Hepatocyte (in vitro differentiated cells): Measurements from ENCODE around the gene PSG5. TPM values are rescaled to one million over a fixed set of nuclear protein-coding genes. Genes with fewer than 3 reads are reported as not detected.
"Not testable (repeated sequence)": the region's sequence is repeated elsewhere in the genome, so short reads cannot be mapped to it uniquely, and the experiment has no call there.

ENCODE experiments used
- DNase-seq: peaks from one replicate; pipeline ENCODE4 v3.0.0-alpha.2; 2016; ENCODE audit warnings: low spot score
- H2AFZ ChIP-seq: fragments of 200-600 bp; sonication (generic); 2 replicates; pipeline ENCODE4 v1.6.0; 2016; ENCODE audit warnings: antibody characterized with exemption, mild to moderate bottlenecking
- H3K27ac ChIP-seq: fragments of 200-600 bp; sonication (generic); 2 replicates; pipeline ENCODE4 v1.5.1; 2016; ENCODE audit warnings: mild to moderate bottlenecking
- H3K27me3 ChIP-seq: fragments of 200-600 bp; sonication (generic); 2 replicates; pipeline ENCODE4 v1.6.1; 2016
- H3K36me3 ChIP-seq: fragments of 200-600 bp; sonication (generic); replicated peaks from 2 replicates; pipeline ENCODE4 v1.5.1; 2016; ENCODE audit warnings: low read depth; ENCODE audit not compliant: insufficient read depth
- H3K4me1 ChIP-seq: fragments of 200-600 bp; sonication (generic); 2 replicates; pipeline ENCODE4 v1.5.1; 2016; ENCODE audit warnings: mild to moderate bottlenecking, moderate library complexity; ENCODE audit not compliant: insufficient read depth
- H3K4me2 ChIP-seq: fragments of 200-600 bp; sonication (generic); 2 replicates; pipeline ENCODE4 v1.6.0; 2016
- H3K4me3 ChIP-seq: fragments of 200-600 bp; sonication (generic); 2 replicates; pipeline ENCODE4 v1.5.1; 2016; ENCODE audit warnings: mild to moderate bottlenecking
- H3K79me2 ChIP-seq: fragments of 200-600 bp; sonication (generic); 2 replicates; pipeline ENCODE4 v1.6.0; 2017; ENCODE audit warnings: mild to moderate bottlenecking
- H3K9me2 ChIP-seq: fragments of 200-600 bp; sonication (generic); replicated peaks from 2 replicates; pipeline ENCODE4 v1.6.0; 2017; ENCODE audit warnings: mild to moderate bottlenecking; ENCODE audit not compliant: insufficient read depth
- H3K9me3 ChIP-seq: fragments of 200-600 bp; sonication (generic); 2 replicates; pipeline ENCODE4 v1.5.1; 2016; ENCODE audit warnings: low read depth, mild to moderate bottlenecking
- H4K20me1 ChIP-seq: fragments of 200-600 bp; sonication (generic); 2 replicates; pipeline ENCODE4 v1.6.0; 2016; ENCODE audit warnings: mild to moderate bottlenecking; ENCODE audit not compliant: insufficient read depth, poor library complexity, severe bottlenecking
- EZH2 ChIP-seq: fragments of 200-600 bp; sonication (generic); IDR thresholded peaks from 2 replicates; pipeline ENCODE4 v1.6.1; 2016; ENCODE audit warnings: antibody characterized with exemption, mild to moderate bottlenecking, borderline replicate concordance
- EZH2phosphoT487 ChIP-seq: fragments of 200-600 bp; sonication (generic); IDR thresholded peaks from one replicate; pipeline ENCODE4 v1.6.1; 2018; ENCODE audit warnings: antibody characterized with exemption, mild to moderate bottlenecking, low read depth, moderate library complexity; ENCODE audit not compliant: unreplicated experiment, severe bottlenecking
- WGBS: methylation state at CpG from one replicate; pipeline ENCODE4 v1.1.6; 2016; ENCODE audit warnings: low lambda C conversion rate; ENCODE audit errors: missing lambda C conversion rate; 5-methylcytosine and 5-hydroxymethylcytosine counted together
- polyA plus RNA-seq: library from polyadenylated mRNA; unstranded; fragments of >200 nt; fragmentation: Nextera tagmentation; extraction: Ambion mirVana; gene quantifications from 2 replicates; pipeline ENCODE4 v1.2.1, GENCODE V29; 2016
- total RNA-seq: library from RNA; depleted of rRNA; stranded (reverse); fragments of >200 nt; gene quantifications from 2 replicates; pipeline ENCODE4 v1.2.3, GENCODE V29; 2014
- TF ChIP-seq, protein P1 (sequence below): fragments of 200-600 bp; sonication (generic); IDR thresholded peaks from 2 replicates; pipeline ENCODE4 v1.5.1; 2016; ENCODE audit warnings: antibody characterized with exemption, mild to moderate bottlenecking; ENCODE audit not compliant: poor library complexity

Gene PSG5
- total and polyA plus RNA-seq, 2 experiments from 2014 or later, result 0.23 to 0.27 TPM

DNA sequence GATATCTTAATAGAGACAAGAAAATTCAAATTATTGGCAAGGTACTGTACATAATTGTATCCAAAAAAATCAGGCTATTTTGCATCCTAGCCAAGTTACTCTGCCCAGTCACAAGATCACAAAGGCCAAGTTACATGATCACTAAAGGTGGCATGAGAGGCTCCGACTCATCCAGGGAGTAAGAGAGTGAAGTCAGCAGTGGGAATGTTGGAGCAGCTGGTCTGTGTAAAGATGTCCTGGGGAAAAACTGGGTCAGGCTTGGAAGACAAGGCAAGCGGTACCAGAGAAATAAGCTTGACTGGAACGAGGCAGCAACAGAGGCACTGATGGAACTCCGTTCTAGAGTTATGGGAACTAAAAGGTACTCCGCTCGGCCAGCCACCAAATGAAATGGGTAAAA is 53.6 kb downstream of the PSG5 start:
- TF ChIP-seq, protein P1, sequence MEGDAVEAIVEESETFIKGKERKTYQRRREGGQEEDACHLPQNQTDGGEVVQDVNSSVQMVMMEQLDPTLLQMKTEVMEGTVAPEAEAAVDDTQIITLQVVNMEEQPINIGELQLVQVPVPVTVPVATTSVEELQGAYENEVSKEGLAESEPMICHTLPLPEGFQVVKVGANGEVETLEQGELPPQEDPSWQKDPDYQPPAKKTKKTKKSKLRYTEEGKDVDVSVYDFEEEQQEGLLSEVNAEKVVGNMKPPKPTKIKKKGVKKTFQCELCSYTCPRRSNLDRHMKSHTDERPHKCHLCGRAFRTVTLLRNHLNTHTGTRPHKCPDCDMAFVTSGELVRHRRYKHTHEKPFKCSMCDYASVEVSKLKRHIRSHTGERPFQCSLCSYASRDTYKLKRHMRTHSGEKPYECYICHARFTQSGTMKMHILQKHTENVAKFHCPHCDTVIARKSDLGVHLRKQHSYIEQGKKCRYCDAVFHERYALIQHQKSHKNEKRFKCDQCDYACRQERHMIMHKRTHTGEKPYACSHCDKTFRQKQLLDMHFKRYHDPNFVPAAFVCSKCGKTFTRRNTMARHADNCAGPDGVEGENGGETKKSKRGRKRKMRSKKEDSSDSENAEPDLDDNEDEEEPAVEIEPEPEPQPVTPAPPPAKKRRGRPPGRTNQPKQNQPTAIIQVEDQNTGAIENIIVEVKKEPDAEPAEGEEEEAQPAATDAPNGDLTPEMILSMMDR, result no peak
- TF ChIP-seq EZH2 (no peak), EZH2phosphoT487 (no peak)
- Histone ChIP-seq H3K9me2 (no peaks in the 10 kb centered on the region), H3K4me3 (no peak overlapping the region), H3K79me2 (no peaks in the 10 kb centered on the region), H3K36me3 (no peaks in the 10 kb centered on the region), H3K4me1 (no peaks in the 10 kb centered on the region), H3K4me2 (no peak overlapping the region), H4K20me1 (no peaks in the 10 kb centered on the region), H3K9me3 (no peaks in the 10 kb centered on the region), H3K27ac (no peak overlapping the region), H2AFZ (no peak overlapping the region), H3K27me3 (no peaks in the 10 kb centered on the region)
- whole genome bisulfite sequencing, result 80% methylated on average over 6 of the region's 6 CpGs
- DNase-seq, result no peak

DNA sequence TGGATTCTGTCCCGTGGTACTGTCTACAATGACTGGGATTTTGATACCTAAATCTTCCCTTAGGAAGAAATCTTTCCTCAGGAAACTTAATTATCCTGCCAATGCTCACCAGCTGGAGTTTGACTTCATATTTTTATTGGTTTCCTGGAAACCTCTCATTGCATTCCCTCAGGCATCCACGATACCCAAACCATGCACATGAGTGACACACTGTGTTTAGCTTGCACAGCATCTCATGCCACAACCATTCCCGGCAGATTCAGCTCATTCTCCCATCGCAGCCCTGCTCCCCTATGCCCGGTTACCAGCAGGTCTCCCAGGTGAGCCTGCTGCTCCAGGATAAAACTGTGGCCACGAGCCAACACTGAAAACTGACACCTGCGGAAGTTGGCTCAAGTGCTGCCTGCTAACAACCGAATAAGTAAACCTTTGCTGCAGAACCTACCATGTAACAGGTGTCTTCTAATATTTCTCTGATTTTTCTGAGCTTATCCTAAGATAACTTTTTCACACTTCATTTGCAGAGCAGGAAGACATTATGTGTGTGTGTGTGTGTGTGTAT is 55.0 kb downstream of the PSG5 start:
- not testable (repeated sequence) for H3K4me2 ChIP-seq, H3K27ac ChIP-seq, H3K9me3 ChIP-seq, H3K27me3 ChIP-seq, H2AFZ ChIP-seq, H3K4me3 ChIP-seq, H3K36me3 ChIP-seq, H3K4me1 ChIP-seq, H4K20me1 ChIP-seq, H3K9me2 ChIP-seq, DNase-seq, H3K79me2 ChIP-seq
- 65% methylated on average over 8 of the region's 8 CpGs for WGBS

DNA sequence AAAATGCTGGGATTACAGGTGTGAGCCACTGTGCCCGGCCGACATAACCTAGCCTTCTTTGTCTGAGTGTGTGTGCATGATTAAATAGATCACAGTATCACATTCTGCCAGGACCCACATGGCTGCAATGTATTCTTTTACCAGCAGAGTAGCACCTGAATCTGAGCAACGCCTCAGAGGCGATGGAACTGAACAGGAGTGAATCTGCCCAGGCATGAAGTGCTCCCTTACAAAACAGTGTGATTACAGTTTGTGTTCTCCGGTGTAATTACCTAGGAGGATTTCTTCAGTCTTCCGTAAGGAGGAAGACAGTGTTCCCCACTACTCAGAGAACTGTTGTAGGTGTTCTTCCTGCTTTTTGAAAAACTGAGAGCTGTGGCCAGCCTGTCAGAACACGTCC is 57.1 kb downstream of the PSG5 start:
- H3K4me3 ChIP-seq, H2AFZ ChIP-seq, DNase-seq, H3K9me2 ChIP-seq, H3K36me3 ChIP-seq, H3K9me3 ChIP-seq, H3K79me2 ChIP-seq, H3K4me1 ChIP-seq, H4K20me1 ChIP-seq, H3K4me2 ChIP-seq, H3K27ac ChIP-seq, H3K27me3 ChIP-seq: not testable (repeated sequence)
- 76% methylated on average over 7 of the region's 7 CpGs for WGBS

DNA sequence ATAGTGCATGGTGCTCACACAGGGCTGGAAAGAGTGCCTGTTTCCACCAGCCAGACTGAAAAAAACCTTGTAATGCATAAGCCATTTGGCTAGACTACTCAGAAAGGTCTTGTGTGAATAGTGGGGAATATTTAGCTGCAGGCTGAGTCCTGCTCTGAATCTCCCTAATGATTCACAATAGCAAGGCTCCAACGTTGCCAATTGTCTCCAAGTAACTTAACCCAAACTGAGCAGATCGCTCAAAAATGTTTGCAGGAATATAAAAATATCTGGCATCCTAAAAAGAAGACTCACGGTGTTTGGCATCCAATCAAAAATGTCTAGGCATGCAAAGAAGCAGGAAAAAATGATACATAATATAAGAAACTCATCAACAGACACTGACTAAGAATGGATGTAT is 59.0 kb downstream of the PSG5 start:
- H3K27ac ChIP-seq, H3K9me2 ChIP-seq, H3K79me2 ChIP-seq, H2AFZ ChIP-seq, H3K4me1 ChIP-seq, H3K27me3 ChIP-seq, H3K4me2 ChIP-seq, H3K36me3 ChIP-seq, DNase-seq, H4K20me1 ChIP-seq, H3K9me3 ChIP-seq, H3K4me3 ChIP-seq: not testable (repeated sequence)
- WGBS, result 38% methylated on average over 3 of the region's 3 CpGs

DNA sequence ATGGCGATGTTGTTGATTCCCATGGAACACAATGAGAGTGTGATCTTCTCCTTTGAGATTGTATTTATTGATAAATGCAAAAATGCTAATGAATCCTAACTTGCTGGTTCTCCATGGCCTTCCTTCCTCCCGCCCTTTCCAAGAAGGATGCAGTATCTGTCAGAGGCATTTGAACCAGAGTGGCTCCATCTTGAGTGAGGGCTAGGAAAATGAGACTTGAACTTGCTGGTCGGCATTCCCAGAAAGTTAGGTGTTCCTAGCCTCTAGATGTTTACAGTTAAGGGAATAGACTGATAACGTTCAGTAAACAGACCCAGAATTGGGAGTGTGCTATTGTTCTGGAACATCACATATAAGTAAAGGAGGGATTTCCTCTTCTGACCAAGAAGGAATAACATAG is 59.6 kb downstream of the PSG5 start:
- Histone ChIP-seq H3K27ac (no peak overlapping the region), H4K20me1 (no peaks in the 10 kb centered on the region), H3K27me3 (no peaks in the 10 kb centered on the region), H3K36me3 (no peaks in the 10 kb centered on the region), H3K4me3 (no peak overlapping the region), H3K9me2 (no peaks in the 10 kb centered on the region), H3K79me2 (no peaks in the 10 kb centered on the region), H2AFZ (no peak overlapping the region), H3K4me1 (no peaks in the 10 kb centered on the region), H3K9me3 (no peaks in the 10 kb centered on the region), H3K4me2 (no peak overlapping the region)
- DNase-seq, result no peak
- TF ChIP-seq EZH2 (no peak), EZH2phosphoT487 (no peak)
- TF ChIP-seq, protein P1, result no peak
- 63% methylated on average over 4 of the region's 4 CpGs for WGBS
